Tracheal epithelial cell (primary cell): ENCODE results near the gene DIP2A. TPM values are rescaled to one million over a fixed set of nuclear protein-coding genes. Genes with fewer than 3 reads are reported as not detected.

Experiments used
- total RNA-seq: library from RNA; depleted of rRNA; stranded (reverse); fragments of >200 nt; gene quantifications from 2 replicates; pipeline ENCODE4 v1.2.1, GENCODE V29; 2014

DIP2A gene, protein sequence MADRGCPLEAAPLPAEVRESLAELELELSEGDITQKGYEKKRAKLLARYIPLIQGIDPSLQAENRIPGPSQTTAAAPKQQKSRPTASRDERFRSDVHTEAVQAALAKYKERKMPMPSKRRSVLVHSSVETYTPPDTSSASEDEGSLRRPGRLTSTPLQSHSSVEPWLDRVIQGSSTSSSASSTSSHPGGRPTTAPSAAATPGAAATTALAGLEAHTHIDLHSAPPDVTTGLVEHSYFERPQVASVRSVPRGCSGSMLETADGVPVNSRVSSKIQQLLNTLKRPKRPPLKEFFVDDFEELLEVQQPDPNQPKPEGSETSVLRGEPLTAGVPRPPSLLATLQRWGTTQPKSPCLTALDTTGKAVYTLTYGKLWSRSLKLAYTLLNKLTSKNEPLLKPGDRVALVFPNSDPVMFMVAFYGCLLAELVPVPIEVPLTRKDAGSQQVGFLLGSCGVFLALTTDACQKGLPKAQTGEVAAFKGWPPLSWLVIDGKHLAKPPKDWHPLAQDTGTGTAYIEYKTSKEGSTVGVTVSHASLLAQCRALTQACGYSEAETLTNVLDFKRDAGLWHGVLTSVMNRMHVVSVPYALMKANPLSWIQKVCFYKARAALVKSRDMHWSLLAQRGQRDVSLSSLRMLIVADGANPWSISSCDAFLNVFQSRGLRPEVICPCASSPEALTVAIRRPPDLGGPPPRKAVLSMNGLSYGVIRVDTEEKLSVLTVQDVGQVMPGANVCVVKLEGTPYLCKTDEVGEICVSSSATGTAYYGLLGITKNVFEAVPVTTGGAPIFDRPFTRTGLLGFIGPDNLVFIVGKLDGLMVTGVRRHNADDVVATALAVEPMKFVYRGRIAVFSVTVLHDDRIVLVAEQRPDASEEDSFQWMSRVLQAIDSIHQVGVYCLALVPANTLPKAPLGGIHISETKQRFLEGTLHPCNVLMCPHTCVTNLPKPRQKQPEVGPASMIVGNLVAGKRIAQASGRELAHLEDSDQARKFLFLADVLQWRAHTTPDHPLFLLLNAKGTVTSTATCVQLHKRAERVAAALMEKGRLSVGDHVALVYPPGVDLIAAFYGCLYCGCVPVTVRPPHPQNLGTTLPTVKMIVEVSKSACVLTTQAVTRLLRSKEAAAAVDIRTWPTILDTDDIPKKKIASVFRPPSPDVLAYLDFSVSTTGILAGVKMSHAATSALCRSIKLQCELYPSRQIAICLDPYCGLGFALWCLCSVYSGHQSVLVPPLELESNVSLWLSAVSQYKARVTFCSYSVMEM (N-terminal part only)
- total RNA-seq: 21.4 and 24.9 TPM in 2 replicates

DNA sequence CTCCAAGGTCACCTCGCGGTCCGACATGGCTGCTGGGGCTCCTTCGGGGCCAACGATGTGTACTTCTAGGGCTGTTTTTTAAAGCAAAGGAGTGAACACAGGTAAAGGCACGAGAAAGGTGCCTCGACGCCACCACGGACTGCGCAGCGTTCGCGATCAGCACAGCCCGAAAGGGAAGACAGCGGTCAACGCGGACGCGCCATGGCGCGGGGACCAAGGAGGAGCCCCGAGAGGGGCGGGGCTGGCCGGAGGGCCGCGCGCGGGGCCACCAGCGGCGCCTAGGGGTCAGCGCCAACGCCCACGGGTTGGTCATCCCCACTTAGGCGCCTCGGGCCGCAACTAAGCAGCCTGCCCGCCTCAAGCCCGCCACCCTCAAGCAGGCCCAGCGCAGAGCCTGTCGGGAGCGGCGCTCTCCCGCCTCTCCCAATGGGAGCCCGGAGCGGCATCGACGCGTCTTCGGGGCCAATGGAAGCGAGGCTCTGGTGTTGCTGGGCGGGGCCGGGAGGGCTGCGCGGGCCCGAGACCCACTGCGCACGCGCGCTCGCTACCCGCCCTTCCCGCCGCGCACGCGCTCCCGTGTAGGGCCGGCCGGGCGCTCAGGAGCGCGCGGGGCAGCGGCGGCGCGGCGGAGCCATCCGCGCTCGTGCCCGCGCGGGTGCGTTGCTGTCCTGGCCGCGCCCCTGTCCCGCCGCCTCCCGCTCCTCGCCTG, at the start of gene DIP2A:
Gene DIP2A, plus strand, starts transcription at position 577 of the 709 bp plus-strand sequence. CDS start 241 bp downstream, outside the sequence.

DNA sequence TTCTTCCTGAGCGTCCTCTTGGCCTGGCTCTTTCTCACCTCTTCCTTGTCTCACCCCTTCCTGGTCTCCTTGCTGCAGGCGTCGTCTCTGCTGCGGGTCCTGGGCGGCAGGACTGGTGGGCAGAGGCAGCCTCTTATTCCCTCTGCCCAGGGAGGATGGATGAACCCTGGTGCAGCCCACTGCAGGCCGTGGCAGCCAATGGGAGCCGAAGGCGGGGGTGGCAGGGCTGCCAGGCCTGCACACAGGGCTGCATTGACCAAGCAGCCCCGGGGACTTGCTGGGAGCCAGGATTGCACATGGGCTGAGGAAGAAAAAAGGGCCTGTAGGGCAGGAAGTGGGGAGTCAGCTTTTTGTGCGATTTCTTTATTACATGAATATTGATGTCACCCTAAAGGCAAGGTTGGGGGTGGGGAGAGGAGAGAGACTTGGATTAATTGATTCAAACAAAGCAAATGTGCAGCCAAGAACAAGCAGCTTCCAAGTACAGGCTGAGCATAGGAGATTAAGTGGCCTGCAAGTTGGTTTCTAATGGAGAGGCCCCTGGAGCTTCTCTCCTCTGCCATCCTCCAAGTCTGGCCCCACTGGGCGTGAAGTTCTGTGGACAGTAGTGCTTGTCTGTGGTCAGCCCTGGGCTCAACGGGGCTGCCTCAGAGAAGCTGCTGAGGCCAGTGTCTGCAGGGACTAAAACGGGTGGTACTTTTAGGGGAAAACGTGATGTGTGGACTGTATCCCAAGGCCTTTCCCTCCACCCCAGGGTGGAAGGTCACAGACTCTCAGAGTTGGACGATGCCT, 146.5 kb downstream of the DIP2A start, which contains the start of gene S100B:
Gene S100B, minus strand, starts transcription at position 108 of the 792 bp plus-strand sequence. CDS start 2,667 bp downstream, outside the sequence.

Other genes starting within 250 kb of the DIP2A start
- gene LSS, start 230.1 kb upstream of the DIP2A start, total RNA-seq: 42.4 and 66.3 TPM in 2 replicates
- gene MCM3AP, start 173.3 kb upstream of the DIP2A start, total RNA-seq: 60.7 and 64.4 TPM in 2 replicates
- gene YBEY, start 172.5 kb upstream of the DIP2A start, total RNA-seq: 12.3 and 15.8 TPM in 2 replicates
- 0.85 and 2.2 TPM in 2 replicates for gene C21orf58, start 135.0 kb upstream of the DIP2A start, total RNA-seq
- gene PCNT, start 134.7 kb upstream of the DIP2A start, total RNA-seq: 10.4 and 11.1 TPM in 2 replicates
- gene S100B, start 146.2 kb downstream of the DIP2A start, total RNA-seq: not detected in 2 replicates
- 97.0 and 124 TPM in 2 replicates for gene PRMT2, start 176.8 kb downstream of the DIP2A start, total RNA-seq